HG02840 (cell line): ENCODE data around the gene VAC14.

Source experiments
- ATAC-seq: cut with Tn5 transposase; IDR thresholded peaks from one replicate; pipeline ENCODE4 v1.9.1; 2021; ENCODE audit warnings: mild to moderate bottlenecking, moderate library complexity, moderate number of reproducible peaks; ENCODE audit not compliant: unreplicated experiment, low FRiP score

VAC14 gene

DNA sequence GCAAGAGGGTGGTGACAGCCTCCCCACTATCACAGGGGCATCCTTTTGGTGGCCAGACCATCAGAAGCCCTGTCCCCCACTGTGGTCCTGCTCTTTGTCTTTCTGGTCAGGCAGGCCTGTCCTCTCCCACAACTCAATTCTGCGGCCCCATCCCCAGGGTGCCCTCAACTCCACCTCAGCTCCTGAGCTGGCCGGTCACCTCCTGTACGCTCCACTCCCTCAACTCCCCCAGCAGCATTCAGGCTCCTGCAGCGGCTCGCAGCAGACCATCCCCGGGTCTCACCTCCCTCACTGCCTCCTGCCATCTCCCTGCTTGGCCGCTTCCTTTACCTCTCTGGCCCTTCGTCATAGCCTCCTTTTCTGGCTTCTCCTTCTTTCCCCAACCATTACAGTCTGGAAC lies 71.7 kb downstream of the VAC14 start:
- no peak for ATAC-seq

DNA sequence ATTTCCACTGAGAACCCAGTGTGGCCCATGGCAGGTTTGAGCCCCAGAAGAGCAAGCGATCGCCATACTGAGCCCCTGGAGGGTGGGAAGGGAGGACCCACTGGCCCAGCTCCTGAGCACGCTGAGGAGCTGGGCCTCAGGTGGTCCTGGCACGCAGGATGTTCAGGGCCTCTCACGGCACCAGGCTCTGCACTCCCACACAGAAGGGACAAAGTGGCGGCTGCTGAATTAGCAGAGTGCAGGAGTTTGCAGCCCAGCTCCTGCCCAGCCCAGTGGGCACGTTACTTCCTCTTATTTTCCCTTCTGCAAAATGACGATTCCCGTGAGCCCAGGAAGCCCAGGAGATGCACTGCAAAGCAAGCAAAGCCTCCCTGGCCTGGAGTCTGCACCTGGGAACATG lies 72.8 kb downstream of the VAC14 start:
- no peak for ATAC-seq

DNA sequence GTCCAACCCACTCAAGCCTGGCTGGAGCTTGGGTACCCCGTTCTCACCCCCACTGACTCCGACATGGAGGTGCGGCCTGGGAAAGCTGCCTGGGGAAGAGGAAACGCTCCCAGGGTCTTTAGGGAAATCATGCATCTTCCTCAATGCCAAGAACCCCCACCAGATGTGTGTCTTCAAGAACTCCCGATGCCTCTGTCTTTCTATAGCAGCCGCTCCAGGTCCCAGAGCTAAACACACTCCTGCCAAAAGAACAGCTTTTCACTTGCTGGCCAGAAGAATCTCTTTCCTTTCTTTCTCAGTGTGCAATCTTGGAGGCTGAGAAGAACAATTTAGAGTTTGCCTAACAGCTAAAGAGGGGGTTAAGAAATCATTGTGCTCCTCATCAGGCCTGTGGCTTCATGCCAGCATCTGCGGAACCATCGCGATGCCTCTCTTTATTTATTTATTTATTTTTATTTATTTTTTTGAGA lies 74.0 kb downstream of the VAC14 start:
- no peak for ATAC-seq

DNA sequence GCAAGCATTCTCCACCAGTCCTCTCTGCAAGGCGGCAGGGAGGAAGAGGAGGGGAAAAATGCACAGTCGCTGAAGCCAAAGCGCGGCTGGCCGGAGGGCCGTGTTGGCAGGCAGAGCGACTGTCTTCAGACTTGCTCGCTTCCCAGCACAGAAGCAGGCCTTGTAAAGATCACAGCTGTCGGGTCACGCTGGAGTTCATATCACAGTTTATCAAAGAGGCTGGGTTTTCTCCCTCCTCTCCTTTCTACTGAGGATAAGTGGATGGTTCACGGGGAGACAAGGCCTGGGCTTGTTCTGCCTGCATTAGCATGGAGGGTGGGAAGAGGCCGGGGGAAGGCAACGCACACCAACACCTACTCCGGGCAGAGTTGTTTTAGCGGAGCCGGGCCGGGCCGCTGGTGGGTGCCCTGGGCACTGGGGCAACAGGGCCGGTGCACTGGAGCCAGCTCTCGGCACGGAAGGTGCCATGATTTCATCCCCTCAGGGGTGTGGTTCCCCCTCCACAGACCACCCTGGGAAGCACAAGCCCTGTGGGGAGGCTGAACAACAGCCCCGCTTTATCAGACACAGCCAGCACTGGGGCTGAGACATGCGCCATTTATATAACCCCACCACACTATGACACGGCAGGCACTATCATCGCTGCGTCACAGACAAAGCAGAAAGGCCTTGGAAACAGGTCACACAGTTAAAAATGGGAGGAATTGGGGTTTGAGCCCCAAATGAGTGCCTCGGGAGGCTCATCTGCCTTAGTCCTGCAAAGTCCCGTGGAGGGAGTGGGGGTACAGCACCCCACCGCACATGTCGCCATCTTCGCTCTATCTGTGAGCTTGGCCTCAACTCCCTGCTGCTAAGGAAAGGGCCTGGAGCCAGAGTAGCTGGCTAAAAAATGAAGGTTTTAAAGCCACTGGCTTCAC lies 74.8 kb downstream of the VAC14 start:
- no peak for ATAC-seq

DNA sequence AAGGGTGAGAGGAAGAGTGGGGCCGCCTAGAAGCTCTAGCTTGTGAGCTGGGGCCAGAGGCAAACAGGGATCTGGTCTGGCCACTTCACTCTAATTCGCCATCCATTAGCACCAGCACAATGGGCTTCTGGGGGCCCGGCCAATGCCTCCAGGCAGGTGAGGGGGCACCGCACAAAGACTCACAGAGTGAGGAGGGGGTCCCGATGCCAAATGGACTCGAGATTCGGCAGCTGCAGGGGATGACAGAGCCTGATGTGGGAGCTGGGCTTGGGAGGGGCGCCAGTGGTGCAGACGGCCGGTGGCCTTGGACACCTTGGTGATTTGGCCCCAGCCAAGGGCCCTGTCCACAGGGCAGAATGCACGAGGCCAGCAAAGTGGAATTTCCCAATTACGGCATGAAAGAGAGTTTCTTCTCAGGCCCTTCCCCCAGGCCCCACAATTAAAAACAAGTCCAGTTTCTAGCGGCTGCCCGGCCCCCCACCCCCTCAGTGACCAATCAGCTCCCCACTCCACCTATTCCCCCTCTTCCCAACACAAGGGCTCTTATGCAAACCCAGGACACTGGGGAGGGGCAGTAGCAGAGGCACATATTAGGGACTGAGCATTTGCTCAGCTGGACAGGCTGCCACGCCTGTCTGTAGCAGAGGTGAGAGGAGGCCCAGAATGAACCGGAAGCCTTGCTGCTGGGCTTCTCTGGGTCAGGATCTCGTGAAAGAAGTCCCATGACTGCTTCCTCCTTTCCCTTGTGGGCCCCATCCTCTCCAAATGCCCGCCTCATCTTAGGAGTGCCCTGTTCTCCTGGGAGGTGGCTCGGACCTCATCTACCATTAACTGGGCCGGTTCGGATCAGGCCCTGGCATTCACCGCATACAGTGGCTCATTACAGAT lies 75.7 kb downstream of the VAC14 start:
- no peak for ATAC-seq

DNA sequence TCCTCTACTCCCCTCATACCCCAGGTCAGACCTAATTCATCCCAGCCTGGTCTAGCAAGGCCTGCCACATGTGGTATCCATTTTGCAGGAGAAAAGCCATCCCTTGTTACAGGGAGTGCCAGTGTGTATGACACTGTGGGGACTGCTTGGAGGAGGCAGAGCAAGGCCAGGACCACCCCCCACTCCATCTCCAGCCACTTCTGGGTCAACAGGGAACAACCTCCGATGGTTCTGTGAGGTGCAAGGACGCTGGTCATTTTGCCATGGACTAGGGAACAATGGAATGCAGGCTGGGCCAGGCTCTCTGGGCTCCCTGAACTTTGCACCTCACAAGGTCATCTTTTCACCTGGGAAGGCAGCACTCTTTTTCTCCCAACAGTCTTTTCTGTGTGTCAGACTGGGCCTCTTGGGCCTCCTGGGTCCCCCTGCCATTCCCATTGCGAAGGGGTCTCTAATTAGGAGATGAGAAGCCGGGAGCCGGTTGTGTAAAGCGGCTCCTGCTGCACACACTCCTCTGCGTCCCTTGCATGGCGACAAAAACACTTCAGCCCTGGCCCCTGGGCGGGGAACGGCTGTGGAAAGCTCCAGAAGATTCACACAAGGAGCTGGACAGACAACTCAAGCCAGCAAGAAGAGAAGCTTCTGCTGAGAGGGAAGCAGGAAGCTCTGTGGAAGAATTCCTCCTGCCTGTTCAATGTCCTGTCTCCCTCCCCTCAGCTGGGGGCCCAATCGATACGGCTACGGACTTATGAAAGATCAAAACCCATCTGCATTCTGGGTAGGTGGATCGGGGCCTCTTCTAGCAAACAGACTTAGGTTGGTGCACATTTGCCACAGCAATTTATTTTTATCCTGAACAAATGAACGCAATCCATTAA lies 76.6 kb downstream of the VAC14 start:
- ATAC-seq: no peak

DNA sequence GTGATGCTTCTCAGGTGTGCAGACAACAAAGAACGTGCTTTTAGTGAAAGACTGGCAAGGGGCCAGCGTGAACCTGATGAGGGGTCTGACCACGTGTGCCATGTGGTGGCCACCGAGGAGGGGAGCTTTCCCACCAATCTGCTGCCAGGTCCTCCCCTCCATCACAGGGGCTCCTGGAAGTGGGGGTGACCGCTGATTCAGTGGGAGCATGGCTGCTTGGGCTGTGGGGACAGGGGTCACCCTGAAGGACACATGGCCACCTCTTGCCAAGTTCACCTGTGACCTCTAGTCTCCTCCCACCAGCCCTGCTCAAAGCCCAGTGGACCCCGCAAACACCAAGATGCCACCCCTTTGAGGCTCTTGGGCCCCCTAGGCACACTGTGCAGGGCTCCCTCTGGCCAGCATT lies 77.2 kb downstream of the VAC14 start:
- no peak for ATAC-seq

DNA sequence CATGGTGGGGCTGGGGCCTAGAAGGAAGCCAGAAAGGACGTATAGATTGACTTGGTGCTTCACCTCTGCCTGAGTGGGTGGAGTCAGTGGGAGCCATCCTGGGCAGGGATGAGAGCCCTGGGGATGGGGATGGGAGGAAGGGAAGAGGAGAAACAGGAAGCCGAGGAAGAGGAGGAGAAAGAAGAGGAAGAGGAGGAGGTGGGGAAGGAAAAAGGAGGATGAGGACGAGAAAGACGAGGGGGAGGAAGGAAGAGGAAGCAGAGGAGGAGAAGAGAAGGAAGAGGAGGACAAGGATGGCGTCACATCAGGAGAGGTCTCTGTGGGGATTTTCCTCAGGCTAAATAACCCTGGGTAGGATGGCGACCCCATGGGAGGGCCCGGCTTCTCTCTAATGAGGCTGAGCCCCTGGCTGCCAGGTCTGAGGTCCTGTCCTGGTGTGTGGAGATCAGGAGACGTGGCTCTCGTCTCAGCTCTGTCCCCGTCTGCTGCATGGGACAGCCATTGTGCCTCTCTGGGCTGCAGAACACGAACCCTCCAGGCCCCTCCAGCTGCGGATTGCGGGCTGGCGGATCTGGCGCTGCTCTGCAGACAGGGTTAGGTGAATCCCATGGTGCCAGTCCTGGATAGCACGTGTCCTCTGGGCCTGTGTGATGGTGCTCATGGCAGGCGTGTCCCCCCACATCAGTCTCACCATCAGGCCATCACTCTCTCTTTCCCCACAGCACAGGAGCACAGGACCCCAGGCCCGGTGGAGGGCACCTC lies 79.6 kb downstream of the VAC14 start:
- ATAC-seq: no peak

DNA sequence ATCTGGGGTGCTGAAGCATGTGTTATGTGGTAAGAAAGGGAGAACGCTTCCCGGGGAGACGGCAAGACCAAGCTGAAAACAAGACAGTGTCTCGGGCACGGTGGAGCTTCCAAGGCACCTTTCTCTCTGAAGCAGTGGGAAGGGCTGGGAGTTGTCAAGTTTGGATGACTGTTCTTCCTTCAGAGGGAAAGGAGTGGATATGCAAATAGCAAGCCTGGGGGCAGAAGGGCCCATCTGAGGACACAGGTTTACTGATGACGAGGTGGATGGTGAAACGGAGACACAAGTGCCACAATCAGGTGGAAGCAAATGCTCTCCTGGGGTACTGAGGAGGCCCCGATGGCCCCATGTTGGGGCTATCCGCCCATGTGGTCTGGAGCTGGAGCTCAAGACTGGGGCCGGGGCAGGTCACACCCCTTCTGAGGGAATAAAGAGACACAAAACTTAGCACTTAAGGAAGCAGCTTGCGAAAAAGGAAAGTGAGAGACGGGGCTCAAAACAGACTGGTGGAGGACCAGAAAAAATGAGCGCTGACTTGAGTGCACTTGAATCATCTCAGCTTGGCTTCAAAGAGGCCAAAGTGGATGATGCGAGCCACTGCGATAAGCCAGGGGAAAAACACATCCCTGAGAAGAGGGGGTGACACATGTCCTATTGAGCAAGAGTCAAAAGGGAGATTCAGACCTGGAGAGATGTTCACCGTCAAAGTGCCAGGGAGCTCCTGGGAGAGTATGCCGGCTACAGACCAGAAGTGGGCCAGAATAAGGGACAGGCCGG lies 80.3 kb downstream of the VAC14 start:
- ATAC-seq: no peak

DNA sequence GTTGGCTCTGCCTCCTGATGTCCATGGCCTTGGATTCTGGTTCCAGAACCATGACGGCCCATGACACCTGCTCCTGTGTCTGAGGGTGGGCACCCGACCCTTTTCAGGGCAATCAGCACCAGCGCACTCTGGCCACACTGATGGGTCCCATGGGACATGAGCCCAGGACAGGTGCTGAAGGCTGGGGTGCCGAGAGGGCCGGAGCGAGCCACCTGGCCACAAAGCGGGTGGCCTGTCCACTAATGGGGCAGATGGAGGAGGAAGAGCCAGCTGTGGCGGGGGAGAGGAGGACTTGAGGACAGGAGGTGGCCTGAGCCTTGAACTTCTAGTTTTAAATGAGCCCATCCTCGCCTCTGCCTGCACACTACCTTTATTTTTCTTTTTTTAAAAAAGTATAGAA lies 83.9 kb downstream of the VAC14 start:
- ATAC-seq: no peak

DNA sequence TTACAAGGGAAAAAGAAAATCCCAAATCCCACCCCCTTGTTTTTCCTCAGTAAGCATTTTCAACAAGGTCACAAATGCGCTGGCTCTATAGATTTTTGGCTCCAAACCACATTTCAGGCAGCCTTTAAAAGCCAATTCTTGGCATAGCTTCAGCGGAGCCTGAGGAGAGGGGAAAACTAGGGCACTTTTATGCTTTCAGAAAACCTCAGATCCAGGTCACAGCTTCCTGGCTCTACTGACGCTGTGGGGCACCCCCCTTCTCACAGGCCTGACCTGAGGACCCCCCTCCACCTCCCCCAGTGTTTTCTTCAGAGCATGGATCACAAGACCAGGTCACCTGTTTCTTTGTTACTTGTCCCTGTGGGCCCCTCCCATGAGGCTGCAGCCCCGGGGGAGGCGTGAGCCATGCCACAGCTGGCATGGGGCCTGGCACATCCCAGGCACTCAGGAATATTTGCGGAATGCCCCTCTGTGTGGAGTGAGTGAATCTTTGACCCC lies 85.0 kb downstream of the VAC14 start:
- no peak for ATAC-seq

DNA sequence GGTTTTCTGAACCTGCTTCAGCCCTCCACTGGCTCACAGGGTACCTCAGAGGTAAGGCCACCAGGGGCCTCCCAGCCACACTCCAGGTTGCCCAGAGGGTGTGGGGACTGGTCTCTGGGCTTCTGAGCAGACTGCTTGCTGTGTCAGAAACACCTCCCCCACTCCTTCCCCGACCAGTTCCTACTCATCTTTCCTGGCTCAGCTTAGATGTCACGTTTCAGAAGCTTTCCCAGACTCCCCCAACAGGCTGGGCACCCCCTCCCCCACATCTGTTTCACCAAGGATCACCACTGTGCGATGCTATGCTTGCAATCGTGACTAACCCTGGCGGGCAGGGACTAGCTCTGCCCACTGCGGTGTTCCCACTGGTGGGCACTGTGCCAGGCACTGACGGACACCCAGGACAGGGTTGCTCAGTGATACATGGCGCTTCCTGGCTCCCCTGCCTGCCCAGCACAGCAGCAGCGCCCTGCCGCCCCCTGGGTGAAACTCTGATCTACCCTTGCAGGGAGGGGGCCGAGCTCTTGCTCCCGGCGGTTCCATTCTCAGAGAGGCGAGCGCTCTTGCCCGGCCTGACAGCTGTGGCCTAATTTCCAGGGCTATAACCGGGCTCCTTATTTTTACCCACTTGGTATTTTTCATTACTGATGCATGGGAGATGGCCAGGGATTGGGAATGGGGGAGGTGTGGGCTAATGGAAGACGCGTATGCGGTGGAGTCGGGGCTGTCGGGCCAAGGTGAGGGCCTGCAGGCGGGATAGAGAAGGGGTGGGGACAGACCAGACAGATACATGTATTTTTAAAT lies 85.7 kb downstream of the VAC14 start:
- ATAC-seq: no peak

DNA sequence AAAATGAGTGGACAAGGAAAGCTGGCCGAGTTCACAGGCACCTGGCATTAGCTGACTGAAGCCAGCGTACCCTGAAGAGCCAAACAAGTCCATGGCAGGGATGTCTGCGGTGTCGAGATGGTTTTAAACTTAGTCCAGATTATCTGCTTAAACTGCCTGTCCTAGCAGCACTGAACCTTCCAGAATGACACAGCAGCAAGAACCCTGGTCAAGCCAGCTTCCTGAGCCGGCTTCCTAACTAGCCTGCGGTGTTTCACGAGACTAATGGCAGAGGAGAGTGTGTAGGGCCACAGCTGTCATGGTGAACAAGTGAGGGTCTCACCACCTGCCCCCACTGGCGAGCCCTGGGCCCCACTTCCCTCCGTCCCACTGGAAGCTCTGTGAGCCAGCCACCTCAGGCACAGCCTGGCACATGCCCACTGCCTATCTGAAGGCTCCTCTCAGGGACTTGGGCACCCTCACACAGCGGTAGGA lies 86.3 kb downstream of the VAC14 start:
- no peak for ATAC-seq

DNA sequence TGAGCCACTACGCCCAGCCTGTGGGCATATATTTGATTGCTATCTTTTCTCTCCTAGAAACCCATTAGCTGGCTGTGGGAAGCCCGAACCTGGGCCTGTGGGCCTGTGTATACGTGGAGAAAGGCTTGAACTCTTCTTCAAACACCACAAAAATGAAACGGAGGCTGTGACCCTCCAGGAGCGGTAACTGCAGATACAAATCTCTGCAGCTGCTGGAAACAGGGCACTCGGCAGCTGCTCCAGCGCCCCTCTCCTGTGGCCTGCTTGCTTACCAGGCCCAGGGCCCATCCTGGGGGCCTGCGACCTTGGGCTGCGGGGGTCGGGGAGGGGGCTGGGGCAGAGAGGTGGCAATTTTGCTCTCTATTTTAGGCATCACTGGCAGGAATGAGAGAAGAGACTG lies 87.1 kb downstream of the VAC14 start:
- ATAC-seq: no peak

DNA sequence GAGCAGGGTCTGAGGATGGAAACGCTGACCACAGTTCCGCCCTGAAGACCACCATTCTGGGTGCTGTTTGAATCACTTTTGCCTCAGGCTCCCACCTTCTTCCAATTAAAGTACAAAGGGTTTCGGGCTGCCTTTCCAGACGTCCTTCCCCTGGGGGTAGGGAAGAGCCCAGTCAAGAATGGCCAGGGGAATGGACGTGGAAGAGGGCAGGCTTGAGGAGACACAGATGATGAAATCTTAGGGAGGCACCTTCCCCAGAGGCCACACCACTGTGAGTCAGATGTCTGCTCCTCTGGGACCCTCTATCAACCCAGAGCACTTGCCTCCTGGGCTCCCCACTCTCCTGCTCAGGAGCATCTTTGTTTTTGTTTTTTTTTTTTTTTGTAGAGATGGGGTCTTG lies 87.6 kb downstream of the VAC14 start:
- no peak for ATAC-seq

DNA sequence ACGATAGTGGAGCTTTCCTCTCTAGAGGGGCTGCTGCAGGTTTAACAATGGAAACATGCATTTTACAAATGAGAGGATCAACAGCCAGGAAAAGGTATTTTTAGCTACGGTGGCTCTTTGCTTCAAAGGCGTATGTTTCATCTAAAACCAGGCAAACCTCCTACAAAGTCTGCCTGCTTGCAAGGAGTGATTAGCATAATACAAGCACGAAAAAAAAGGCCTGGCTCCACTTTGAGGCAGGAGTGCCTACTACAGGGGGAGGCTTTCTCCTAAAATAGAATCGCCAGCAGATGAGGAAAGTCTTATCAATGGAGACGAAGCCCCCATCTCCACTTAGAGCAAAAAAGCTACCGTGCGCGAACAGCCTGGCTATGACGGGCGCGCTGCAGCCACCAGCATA lies 88.0 kb downstream of the VAC14 start:
- ATAC-seq: no peak

DNA sequence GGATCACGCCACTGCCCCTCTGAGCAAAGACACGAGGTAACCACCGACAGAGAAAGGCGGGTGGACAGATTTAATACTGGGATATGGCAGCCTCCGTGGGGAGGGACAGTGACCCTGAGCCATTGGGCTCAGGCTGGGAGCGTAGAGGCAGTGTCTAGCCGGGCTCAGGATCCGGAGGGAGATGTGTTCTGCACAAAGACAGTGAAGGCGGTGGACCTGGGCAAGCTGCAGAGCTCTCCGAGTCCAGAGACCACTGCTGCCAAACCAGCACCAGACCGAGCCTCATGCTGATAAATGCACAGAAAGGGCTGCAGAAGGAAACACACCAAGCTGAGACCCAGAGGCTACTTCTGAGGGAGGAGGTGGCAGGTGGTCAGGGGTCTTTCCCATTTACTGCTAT lies 88.6 kb downstream of the VAC14 start:
- ATAC-seq: no peak
